Gastroesophageal sphincter (tissue), 3 donors: ENCODE data around the gene RIPOR3.

ENCODE experiments used
- CTCF ChIP-seq, 4 experiments: fragments of 200-600 bp in 2 of 4; fragments of 450-650 bp in 2 of 4; sonication (generic) in 1 of 4; IDR thresholded peaks; one replicate each; pipeline ENCODE4 v1.5.1; 2017 to 2019; ENCODE audit warnings: antibody characterized with exemption in 4 of 4, mild to moderate bottlenecking in 2 of 4, moderate library complexity in 2 of 4
- EP300 ChIP-seq: sonication (generic); formaldehyde crosslinking; IDR thresholded peaks from one replicate; pipeline ENCODE4 v1.6.1; 2017; ENCODE audit warnings: antibody characterized with exemption, mild to moderate bottlenecking
- POLR2A ChIP-seq, 2 donors: fragments of 450-650 bp; IDR thresholded peaks; one replicate each; pipeline ENCODE4 v1.6.1; 2017; ENCODE audit warnings: antibody characterized with exemption in 2 of 2, mild to moderate bottlenecking in 2 of 2, moderate library complexity in 1 of 2
- POLR2AphosphoS5 ChIP-seq: sonication (generic); formaldehyde crosslinking; IDR thresholded peaks from one replicate; pipeline ENCODE4 v1.6.1; 2017; ENCODE audit warnings: antibody characterized with exemption

DNA sequence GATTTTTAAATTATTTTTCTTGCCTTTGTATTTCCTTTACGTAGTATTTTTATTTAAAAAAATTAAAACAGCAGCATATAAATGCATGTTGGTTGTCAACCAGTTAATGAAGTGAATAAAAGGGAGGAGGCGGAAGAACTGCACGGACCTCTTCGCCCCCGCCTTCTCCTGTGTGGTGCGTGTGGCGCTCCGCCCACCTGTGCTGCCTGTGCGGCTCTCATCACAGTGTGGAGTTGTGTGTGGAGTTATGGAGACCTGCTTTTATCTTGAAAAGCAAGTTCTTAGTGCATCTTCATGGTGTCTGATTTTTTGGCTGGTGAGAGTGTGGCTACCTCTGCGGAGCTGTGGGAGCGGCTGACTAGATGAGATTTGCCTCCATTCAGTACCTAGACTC lies 122.8 kb downstream of the RIPOR3 start:
- TF ChIP-seq CTCF (IDR thresholded peaks at IDR 0.05) (no peak), POLR2A (IDR thresholded peaks at IDR 0.05) (no peak), EP300 (no peak), POLR2AphosphoS5 (no peak)
